IMR-90 (cell line): Measurements from ENCODE around the gene MLLT10. TPM values are rescaled to one million over a fixed set of nuclear protein-coding genes. Genes with fewer than 3 reads are reported as not detected.

ENCODE experiments used
- ATAC-seq: fragments of 200-7000 bp; cut with Tn5 transposase; 2 replicates; pipeline ENCODE4 v1.9.1; 2020; ENCODE audit warnings: low read depth, mild to moderate bottlenecking, moderate library complexity
- BruUV-seq: library from RNA; stranded (reverse); fragments of 400-500 nt; replicated peaks from 2 replicates; lab custom pipeline; 2021; lab: Mats Ljungman, UMichigan
- CTCF ChIA-PET: fragments of 300-600 bp; formaldehyde crosslinking; extraction: SDS; loops from one replicate; lab custom pipeline; 2021; ENCODE audit warnings: antibody characterized with exemption; lab: Yijun Ruan, JAX
- POLR2A ChIA-PET: fragments of 300-600 bp; sonication (Branson Sonifier 250); formaldehyde crosslinking; loops from one replicate; lab custom pipeline; 2022; ENCODE audit warnings: antibody characterized with exemption; ENCODE audit not compliant: unreplicated experiment; lab: Charles Lee
- DNase-seq: peaks from one replicate; pipeline ENCODE4 v3.0.0; 2013
- H2AFZ ChIP-seq: replicated peaks from 2 replicates; pipeline ENCODE3; 2013; ENCODE audit warnings: low read length, mild to moderate bottlenecking; ENCODE audit not compliant: poor library complexity
- H2AK5ac ChIP-seq: 2 replicates; pipeline ENCODE4 v1.6.1; 2013; ENCODE audit warnings: low read depth, low read length, inconsistent platforms
- H2AK9ac ChIP-seq: replicated peaks from 2 replicates; pipeline ENCODE3; 2013; ENCODE audit warnings: mild to moderate bottlenecking, low read depth, low read length, moderate library complexity; ENCODE audit not compliant: poor library complexity
- H2BK120ac ChIP-seq: 2 replicates; pipeline ENCODE4 v1.6.1; 2013; ENCODE audit warnings: low read depth, low read length, inconsistent platforms
- H2BK15ac ChIP-seq: 3 replicates; pipeline ENCODE4 v1.6.1; 2013; ENCODE audit warnings: low read depth, low read length, inconsistent platforms
- H2BK20ac ChIP-seq: 2 replicates; pipeline ENCODE4 v1.6.1; 2013; ENCODE audit warnings: low read depth, mild to moderate bottlenecking, inconsistent platforms, low read length, moderate library complexity
- H2BK5ac ChIP-seq: 2 replicates; pipeline ENCODE4 v1.6.1; 2013; ENCODE audit warnings: mild to moderate bottlenecking, low read depth, low read length, inconsistent platforms; ENCODE audit not compliant: poor library complexity, severe bottlenecking
- H3K14ac ChIP-seq: replicated peaks from 2 replicates; pipeline ENCODE4 v1.6.1; 2013; ENCODE audit warnings: low read depth, low read length, inconsistent platforms
- H3K18ac ChIP-seq: 2 replicates; pipeline ENCODE4 v1.6.1; 2013; ENCODE audit warnings: low read depth, low read length, control low read depth
- H3K23ac ChIP-seq: 2 replicates; pipeline ENCODE4 v1.6.1; 2013; ENCODE audit warnings: low read depth, low read length, inconsistent platforms
- H3K27ac ChIP-seq: 2 replicates; pipeline ENCODE4 v1.5.1; 2013; ENCODE audit warnings: mild to moderate bottlenecking, control low read depth, low read length; ENCODE audit not compliant: insufficient read depth
- H3K27me3 ChIP-seq: 2 replicates; pipeline ENCODE4 v1.6.1; 2013; ENCODE audit warnings: low read length; ENCODE audit not compliant: control insufficient read depth, insufficient read depth
- H3K36me3 ChIP-seq: 2 replicates; pipeline ENCODE4 v1.6.1; 2013; ENCODE audit warnings: low read length, mixed read lengths; ENCODE audit not compliant: control insufficient read depth, insufficient read depth
- H3K4ac ChIP-seq: 2 replicates; pipeline ENCODE4 v1.6.1; 2013; ENCODE audit warnings: low read depth, low read length, inconsistent platforms
- H3K4me1 ChIP-seq: 2 replicates; pipeline ENCODE4 v1.6.1; 2013; ENCODE audit warnings: low read length, mixed read lengths; ENCODE audit not compliant: control insufficient read depth, insufficient read depth
- H3K4me2 ChIP-seq: 2 replicates; pipeline ENCODE4 v1.6.1; 2013; ENCODE audit warnings: low read depth, mild to moderate bottlenecking, control low read depth, low read length, moderate library complexity
- H3K4me3 ChIP-seq: 2 replicates; pipeline ENCODE4 v1.5.1; 2013; ENCODE audit warnings: low read depth, mild to moderate bottlenecking, control low read depth, low read length, moderate library complexity; ENCODE audit not compliant: insufficient read depth
- H3K56ac ChIP-seq: 2 replicates; pipeline ENCODE4 v1.6.1; 2013; ENCODE audit warnings: low read length, inconsistent platforms; ENCODE audit not compliant: insufficient read depth; ENCODE audit errors: extremely low read depth
- H3K79me1 ChIP-seq, 2 experiments: 2 replicates each; pipeline ENCODE4 v1.6.1; 2013; ENCODE audit warnings: low read length in 2 of 2, inconsistent platforms in 1 of 2, low read depth in 1 of 2
- H3K9ac ChIP-seq: 2 replicates; pipeline ENCODE4 v1.6.1; 2013; ENCODE audit warnings: low read depth, low read length, control low read depth
- H3K9me1 ChIP-seq: 2 replicates; pipeline ENCODE4 v1.6.1; 2013; ENCODE audit warnings: low read length, inconsistent platforms; ENCODE audit not compliant: insufficient read depth
- H3K9me3 ChIP-seq: 2 replicates; pipeline ENCODE4 v1.6.1; 2013; ENCODE audit warnings: low read length; ENCODE audit not compliant: control insufficient read depth, insufficient read depth
- H4K20me1 ChIP-seq: 2 replicates; pipeline ENCODE4 v1.6.1; 2013; ENCODE audit warnings: low read length, inconsistent platforms; ENCODE audit not compliant: insufficient read depth
- H4K5ac ChIP-seq: 2 replicates; pipeline ENCODE4 v1.6.1; 2013; ENCODE audit warnings: mild to moderate bottlenecking, low read depth, low read length, control low read depth
- H4K8ac ChIP-seq, 2 experiments: 2 replicates each; pipeline ENCODE4 v1.6.1; 2013; ENCODE audit warnings: low read depth in 2 of 2, low read length in 2 of 2, control low read depth in 1 of 2, inconsistent platforms in 1 of 2
- H4K91ac ChIP-seq: 2 replicates; pipeline ENCODE4 v1.6.1; 2013; ENCODE audit warnings: low read depth, low read length, inconsistent platforms; ENCODE audit not compliant: insufficient read depth
- BHLHE40 ChIP-seq: fragments of 150-350 bp; IDR thresholded peaks from 2 replicates; pipeline ENCODE4 v1.6.1; 2016; ENCODE audit warnings: mild to moderate bottlenecking, low read depth, low read length
- CEBPB ChIP-seq: IDR thresholded peaks from 2 replicates; pipeline ENCODE4 v1.6.1; 2012; ENCODE audit warnings: low read depth, low read length, improper control_type of control experiment
- CHD1 ChIP-seq: IDR thresholded peaks from 2 replicates; pipeline ENCODE4 v1.6.1; 2012; ENCODE audit warnings: low read depth, low read length, improper control_type of control experiment
- FOS ChIP-seq: fragments of 150-350 bp; IDR thresholded peaks from 2 replicates; pipeline ENCODE4 v1.6.1; 2016; ENCODE audit warnings: low read depth, low read length
- MAFK ChIP-seq: IDR thresholded peaks from 2 replicates; pipeline ENCODE4 v1.6.1; 2012; ENCODE audit warnings: low read depth, low read length, improper control_type of control experiment
- MXI1 ChIP-seq: IDR thresholded peaks from 2 replicates; pipeline ENCODE4 v1.6.1; 2012; ENCODE audit warnings: low read depth, mild to moderate bottlenecking, low read length, moderate library complexity, borderline replicate concordance
- NFE2L2 ChIP-seq: fragments of 150-350 bp; IDR thresholded peaks from 2 replicates; pipeline ENCODE4 v1.6.1; 2016; ENCODE audit warnings: low read depth, mild to moderate bottlenecking, low read length
- POLR2A ChIP-seq: IDR thresholded peaks from 2 replicates; pipeline ENCODE4 v1.6.1; 2012; ENCODE audit warnings: mild to moderate bottlenecking, low read depth, low read length
- RAD21 ChIP-seq: IDR thresholded peaks from 2 replicates; pipeline ENCODE4 v1.6.1; 2012; ENCODE audit warnings: low read length, improper control_type of control experiment
- RCOR1 ChIP-seq: IDR thresholded peaks from 2 replicates; pipeline ENCODE4 v1.6.1; 2012; ENCODE audit warnings: mild to moderate bottlenecking, low read length, improper control_type of control experiment; ENCODE audit not compliant: insufficient replicate concordance
- SMC3 ChIP-seq: fragments of 150-350 bp; IDR thresholded peaks from 2 replicates; pipeline ENCODE4 v1.6.1; 2016; ENCODE audit warnings: low read depth, mild to moderate bottlenecking, antibody characterized with exemption, low read length, moderate library complexity
- whole genome bisulfite sequencing, 2 experiments: methylation state at CpG; one replicate each; pipeline versions ENCODE4 v1.1.5 to v1.1.7; 2013; ENCODE audit warnings: missing lambda C conversion rate in 2 of 2; ENCODE audit not compliant: insufficient read length in 1 of 2; ENCODE audit errors: extremely low coverage in 2 of 2; 5-methylcytosine and 5-hydroxymethylcytosine counted together
- dilution Hi-C: fragments of 300-500 bp; cut with HindIII; formaldehyde crosslinking; loops from one replicate; pipeline ENCODE4 v1.14.3; 2018; ENCODE audit warnings: low sequenced_read_pairs; ENCODE audit not compliant: unreplicated experiment
- in situ Hi-C: fragments of 300-500 bp; cut with MboI; formaldehyde crosslinking; loops from 3 replicates; pipeline ENCODE4 v1.14.3; 2019; ENCODE audit warnings: low sequenced_read_pairs, inconsistent platforms, mixed read lengths
- intact Hi-C: fragments of 100-400 bp; cut with micrococcal nuclease; formaldehyde crosslinking; loops from 2 replicates; pipeline ENCODE4 v1.10.0; 2022
- polyA plus RNA-seq, 3 experiments: library from polyadenylated mRNA; depleted of rRNA; stranded (reverse); fragments of >200 nt; gene quantifications; 2 replicates each; pipeline ENCODE4 v1.2.3, GENCODE V29; 2012; ENCODE audit warnings: low replicate concordance in 1 of 3
- total RNA-seq: library from RNA; depleted of rRNA; stranded (reverse); fragments of >200 nt; gene quantifications from 2 replicates; pipeline ENCODE4 v1.2.3, GENCODE V29; 2012
- TF ChIP-seq, protein P1 (sequence below): fragments of 150-350 bp; IDR thresholded peaks from 2 replicates; pipeline ENCODE4 v1.6.1; 2016; ENCODE audit warnings: low read depth, mild to moderate bottlenecking, low read length, moderate library complexity, borderline replicate concordance
- TF ChIP-seq, protein P2 (sequence below): fragments of 150-350 bp; IDR thresholded peaks from 2 replicates; pipeline ENCODE4 v1.6.1; 2017; ENCODE audit warnings: mild to moderate bottlenecking, antibody characterized with exemption, low read length, low read depth
- TF ChIP-seq, protein P3 (sequence below): conservative IDR thresholded peaks from 2 replicates; pipeline ENCODE4 v1.5.1; 2012; ENCODE audit warnings: mild to moderate bottlenecking, low read depth, low read length, improper control_type of control experiment

The MLLT10 gene
- total and polyA plus RNA-seq, 2 of the 4 experiments (the other 2 are of a cell fraction): 22.5 to 29.0 TPM

DNA sequence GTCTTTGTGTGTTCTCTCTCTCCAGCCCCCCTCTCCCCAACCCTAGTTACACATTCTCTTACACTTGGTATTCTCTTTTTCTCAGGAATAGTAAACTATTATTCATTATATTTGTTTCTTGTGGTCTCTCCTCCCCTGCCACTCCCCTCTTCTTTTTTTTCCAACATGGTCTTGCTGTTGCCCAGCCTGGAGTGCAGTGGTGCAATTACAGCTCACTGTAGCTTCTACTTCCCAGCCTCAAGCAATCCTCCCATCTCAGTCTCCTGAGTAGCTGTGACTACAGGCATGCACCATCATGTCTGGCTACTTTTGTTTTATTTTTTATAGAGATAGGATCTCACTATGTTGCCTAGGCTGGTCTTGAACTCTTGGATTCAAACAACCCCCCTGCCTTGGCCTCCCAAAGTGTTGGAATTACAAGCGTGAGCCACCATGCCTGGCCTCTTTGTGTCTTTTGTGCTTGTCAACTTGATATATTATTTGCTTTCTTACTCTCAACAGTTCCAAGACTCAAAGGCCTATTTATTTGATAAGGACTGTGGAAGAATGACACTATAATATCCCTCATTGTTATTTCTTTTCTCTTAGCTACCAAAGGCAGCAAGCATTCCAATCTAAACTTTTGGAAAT, 66.9 kb downstream of the MLLT10 start:
- POLR2A ChIA-PET: no interaction called here
- no peak for TF ChIP-seq SMC3
- no peak for TF ChIP-seq RCOR1
- TF ChIP-seq NFE2L2: no peak
- no peak for TF ChIP-seq MAFK
- TF ChIP-seq, protein P1, sequence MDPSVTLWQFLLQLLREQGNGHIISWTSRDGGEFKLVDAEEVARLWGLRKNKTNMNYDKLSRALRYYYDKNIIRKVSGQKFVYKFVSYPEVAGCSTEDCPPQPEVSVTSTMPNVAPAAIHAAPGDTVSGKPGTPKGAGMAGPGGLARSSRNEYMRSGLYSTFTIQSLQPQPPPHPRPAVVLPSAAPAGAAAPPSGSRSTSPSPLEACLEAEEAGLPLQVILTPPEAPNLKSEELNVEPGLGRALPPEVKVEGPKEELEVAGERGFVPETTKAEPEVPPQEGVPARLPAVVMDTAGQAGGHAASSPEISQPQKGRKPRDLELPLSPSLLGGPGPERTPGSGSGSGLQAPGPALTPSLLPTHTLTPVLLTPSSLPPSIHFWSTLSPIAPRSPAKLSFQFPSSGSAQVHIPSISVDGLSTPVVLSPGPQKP: no peak
- no peak for TF ChIP-seq CHD1
- TF ChIP-seq, protein P2, sequence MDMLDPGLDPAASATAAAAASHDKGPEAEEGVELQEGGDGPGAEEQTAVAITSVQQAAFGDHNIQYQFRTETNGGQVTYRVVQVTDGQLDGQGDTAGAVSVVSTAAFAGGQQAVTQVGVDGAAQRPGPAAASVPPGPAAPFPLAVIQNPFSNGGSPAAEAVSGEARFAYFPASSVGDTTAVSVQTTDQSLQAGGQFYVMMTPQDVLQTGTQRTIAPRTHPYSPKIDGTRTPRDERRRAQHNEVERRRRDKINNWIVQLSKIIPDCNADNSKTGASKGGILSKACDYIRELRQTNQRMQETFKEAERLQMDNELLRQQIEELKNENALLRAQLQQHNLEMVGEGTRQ: no peak
- TF ChIP-seq FOS: no peak
- TF ChIP-seq BHLHE40: no peak
- TF ChIP-seq, protein P3, sequence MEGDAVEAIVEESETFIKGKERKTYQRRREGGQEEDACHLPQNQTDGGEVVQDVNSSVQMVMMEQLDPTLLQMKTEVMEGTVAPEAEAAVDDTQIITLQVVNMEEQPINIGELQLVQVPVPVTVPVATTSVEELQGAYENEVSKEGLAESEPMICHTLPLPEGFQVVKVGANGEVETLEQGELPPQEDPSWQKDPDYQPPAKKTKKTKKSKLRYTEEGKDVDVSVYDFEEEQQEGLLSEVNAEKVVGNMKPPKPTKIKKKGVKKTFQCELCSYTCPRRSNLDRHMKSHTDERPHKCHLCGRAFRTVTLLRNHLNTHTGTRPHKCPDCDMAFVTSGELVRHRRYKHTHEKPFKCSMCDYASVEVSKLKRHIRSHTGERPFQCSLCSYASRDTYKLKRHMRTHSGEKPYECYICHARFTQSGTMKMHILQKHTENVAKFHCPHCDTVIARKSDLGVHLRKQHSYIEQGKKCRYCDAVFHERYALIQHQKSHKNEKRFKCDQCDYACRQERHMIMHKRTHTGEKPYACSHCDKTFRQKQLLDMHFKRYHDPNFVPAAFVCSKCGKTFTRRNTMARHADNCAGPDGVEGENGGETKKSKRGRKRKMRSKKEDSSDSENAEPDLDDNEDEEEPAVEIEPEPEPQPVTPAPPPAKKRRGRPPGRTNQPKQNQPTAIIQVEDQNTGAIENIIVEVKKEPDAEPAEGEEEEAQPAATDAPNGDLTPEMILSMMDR: no peak
- no peak for TF ChIP-seq MXI1
- no peak for TF ChIP-seq CEBPB
- no peak for TF ChIP-seq POLR2A
- no peak for TF ChIP-seq RAD21
- H3K18ac ChIP-seq: no peak overlapping the region
- no peaks in the 10 kb centered on the region for H3K27me3 ChIP-seq
- peaks cover 38 to 62% of the 10 kb centered on the region in 2 experiments for H3K79me1 ChIP-seq
- no peak overlapping the region for H2AFZ ChIP-seq
- no peak overlapping the region for H2BK5ac ChIP-seq
- no peak overlapping the region for H3K56ac ChIP-seq
- CTCF ChIA-PET: no interaction called here
- H3K9me1 ChIP-seq: peaks cover 4% of the 10 kb centered on the region; the same call in 1 of the 2 replicates
- peaks cover 23% of the 10 kb centered on the region for H4K20me1 ChIP-seq
- H3K4ac ChIP-seq: no peak overlapping the region
- no peak overlapping the region for H4K5ac ChIP-seq
- no peak overlapping the region for H4K8ac ChIP-seq
- in situ Hi-C loops: no loop called here
- BruUV-seq: no TSS peak
- H2BK120ac ChIP-seq: no peak overlapping the region
- intact Hi-C loops: no loop called here
- no peak overlapping the region for H2AK9ac ChIP-seq
- no peak overlapping the region for H2AK5ac ChIP-seq
- DNase-seq (no peak), ATAC-seq (no peak)
- no peak overlapping the region for H2BK15ac ChIP-seq
- H2BK20ac ChIP-seq: no peak overlapping the region
- H3K9ac ChIP-seq: no peak overlapping the region
- no peak overlapping the region for H3K27ac ChIP-seq
- dilution Hi-C loops: no loop called here
- no peak overlapping the region for H3K4me3 ChIP-seq
- H3K9me3 ChIP-seq: no peaks in the 10 kb centered on the region
- peaks cover 5% of the 10 kb centered on the region for H3K4me1 ChIP-seq
- no peak overlapping the region for H3K14ac ChIP-seq
- H3K36me3 ChIP-seq: peaks cover 7% of the 10 kb centered on the region
- no peak overlapping the region for H3K4me2 ChIP-seq
- H4K91ac ChIP-seq: no peak overlapping the region
- WGBS, 2 experiments: no CpG with 5 or more reads among the region's 1 CpG
- no peak overlapping the region for H3K23ac ChIP-seq
